AG09319 (cell line): ENCODE measurements around the gene PDE10A.

Experiments
- DNase-seq: peaks from one replicate; pipeline ENCODE4 v3.0.0-alpha.2; 2010; ENCODE audit warnings: low read depth; ENCODE audit errors: extremely low read depth
- CTCF ChIP-seq: IDR thresholded peaks from 2 replicates; pipeline ENCODE4 v1.5.1; 2011; ENCODE audit warnings: low read depth, mild to moderate bottlenecking, inconsistent platforms, low read length, moderate library complexity

PDE10A gene

GRCh38 chr6:165660857-165661663, 2.0 kb downstream of the PDE10A start:
- no peak for DNase-seq

GRCh38 chr6:165659945-165660856, 2.8 kb downstream of the PDE10A start:
- DNase-seq = no peak
- TF ChIP-seq CTCF = no peak

More at GRCh38 chr6:165660857-165661663, 2.0 kb downstream of the PDE10A start:
- no peak for TF ChIP-seq CTCF

GRCh38 chr6:165658395-165659058, 4.5 kb downstream of the PDE10A start:
- no peak for TF ChIP-seq CTCF
- no peak for DNase-seq

GRCh38 chr6:165657325-165657680, 5.7 kb downstream of the PDE10A start:
- DNase-seq = no peak
- TF ChIP-seq CTCF = no peak

GRCh38 chr6:165656581-165657324, 6.3 kb downstream of the PDE10A start:
- no peak for DNase-seq
- no peak for TF ChIP-seq CTCF

- TF ChIP-seq CTCF = no peak
- DNase-seq = no peak
Measured at GRCh38 chr6:165655191-165655590, 7.8 kb downstream of the PDE10A start.
